Gastroesophageal sphincter (tissue), 3 donors: ENCODE measurements around the gene PCDH9.

ENCODE experiments used
- POLR2A ChIP-seq, 2 donors: fragments of 450-650 bp; IDR thresholded peaks; one replicate each; pipeline ENCODE4 v1.6.1; 2017; ENCODE audit warnings: antibody characterized with exemption in 2 of 2, mild to moderate bottlenecking in 2 of 2, moderate library complexity in 1 of 2
- TF ChIP-seq, protein P1 (sequence below), 4 experiments: fragments of 200-600 bp in 2 of 4; fragments of 450-650 bp in 2 of 4; sonication (generic) in 1 of 4; IDR thresholded peaks; one replicate each; pipeline ENCODE4 v1.5.1; 2017 to 2019; ENCODE audit warnings: antibody characterized with exemption in 4 of 4, mild to moderate bottlenecking in 2 of 4, moderate library complexity in 2 of 4

DNA sequence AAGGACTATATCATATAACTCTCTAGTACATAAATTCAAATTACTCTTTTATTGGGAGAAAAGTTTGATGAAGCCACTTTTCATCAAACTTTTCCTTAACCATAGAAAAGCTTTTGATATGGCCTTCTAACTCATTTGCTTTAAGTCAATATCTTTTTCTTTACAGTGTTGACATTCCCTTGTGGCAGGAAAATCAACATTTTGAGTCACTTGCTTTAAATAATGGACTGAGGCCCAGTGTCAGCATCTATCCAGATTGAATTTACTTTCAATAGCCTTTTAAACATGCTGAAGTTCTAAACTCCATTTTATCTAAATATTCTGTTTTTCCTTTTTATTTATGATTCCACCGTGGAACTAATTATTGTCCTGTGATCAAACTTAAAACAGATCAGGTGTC, 62.7 kb downstream of the PCDH9 start:
- TF ChIP-seq, protein P1, sequence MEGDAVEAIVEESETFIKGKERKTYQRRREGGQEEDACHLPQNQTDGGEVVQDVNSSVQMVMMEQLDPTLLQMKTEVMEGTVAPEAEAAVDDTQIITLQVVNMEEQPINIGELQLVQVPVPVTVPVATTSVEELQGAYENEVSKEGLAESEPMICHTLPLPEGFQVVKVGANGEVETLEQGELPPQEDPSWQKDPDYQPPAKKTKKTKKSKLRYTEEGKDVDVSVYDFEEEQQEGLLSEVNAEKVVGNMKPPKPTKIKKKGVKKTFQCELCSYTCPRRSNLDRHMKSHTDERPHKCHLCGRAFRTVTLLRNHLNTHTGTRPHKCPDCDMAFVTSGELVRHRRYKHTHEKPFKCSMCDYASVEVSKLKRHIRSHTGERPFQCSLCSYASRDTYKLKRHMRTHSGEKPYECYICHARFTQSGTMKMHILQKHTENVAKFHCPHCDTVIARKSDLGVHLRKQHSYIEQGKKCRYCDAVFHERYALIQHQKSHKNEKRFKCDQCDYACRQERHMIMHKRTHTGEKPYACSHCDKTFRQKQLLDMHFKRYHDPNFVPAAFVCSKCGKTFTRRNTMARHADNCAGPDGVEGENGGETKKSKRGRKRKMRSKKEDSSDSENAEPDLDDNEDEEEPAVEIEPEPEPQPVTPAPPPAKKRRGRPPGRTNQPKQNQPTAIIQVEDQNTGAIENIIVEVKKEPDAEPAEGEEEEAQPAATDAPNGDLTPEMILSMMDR (IDR thresholded peaks at IDR 0.05) = no peak
- TF ChIP-seq POLR2A (IDR thresholded peaks at IDR 0.05) = no peak
